HG03097 (cell line): Measurements from ENCODE around the gene NUMA1.

Experiments
- ATAC-seq: cut with Tn5 transposase; IDR thresholded peaks from one replicate; pipeline ENCODE4 v1.9.1; 2021; ENCODE audit not compliant: unreplicated experiment, low FRiP score

NUMA1 gene

DNA sequence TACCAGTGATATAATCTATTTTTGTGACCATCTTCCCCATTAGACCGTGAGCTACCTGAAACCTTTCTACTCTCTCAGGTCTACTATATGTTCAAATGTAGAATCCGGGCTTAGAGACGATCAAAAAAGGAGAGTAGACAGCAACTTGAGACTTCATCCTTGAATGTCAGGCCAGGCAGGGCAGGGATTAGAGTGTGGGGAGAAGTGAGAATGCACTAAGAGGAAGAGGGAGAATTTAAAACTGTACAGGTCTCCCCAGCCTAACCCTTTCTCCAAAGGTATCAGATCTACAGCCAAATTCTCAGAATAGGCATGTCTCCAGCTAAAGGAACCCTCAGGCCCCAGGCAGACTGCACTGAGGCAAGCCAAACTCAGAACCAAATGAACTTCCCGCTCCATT lies 21.8 kb upstream of the NUMA1 start:
- ATAC-seq: no peak

DNA sequence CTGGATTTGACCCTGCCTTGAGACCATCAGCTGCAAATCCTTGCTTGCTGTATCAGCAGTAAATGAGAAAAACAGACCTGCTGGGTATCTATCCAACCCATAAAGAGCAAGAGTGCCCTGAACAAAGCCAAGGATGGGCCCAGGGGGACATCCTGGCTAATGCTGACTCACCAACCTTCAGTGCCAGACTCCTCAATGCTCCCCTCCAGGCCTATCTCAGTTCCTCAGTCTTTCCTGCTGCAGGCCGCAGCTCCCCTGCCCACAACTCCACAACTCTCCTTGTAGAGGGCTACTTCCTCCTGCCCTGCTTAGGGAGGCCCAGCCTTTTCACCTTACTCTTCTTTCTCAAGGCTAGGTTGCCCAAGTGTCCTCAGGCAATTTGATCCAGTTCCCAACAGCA lies 20.1 kb upstream of the NUMA1 start:
- no peak for ATAC-seq

- no peak for ATAC-seq
These were observed 19.7 kb upstream of the NUMA1 start for GRCh38 chr11:72100009-72100408.

GRCh38 chr11:72098741-72099140 lies 18.4 kb upstream of the NUMA1 start:
- no peak for ATAC-seq

- ATAC-seq: no peak
These were observed 10.9 kb upstream of the NUMA1 start for GRCh38 chr11:72091292-72091691.

DNA sequence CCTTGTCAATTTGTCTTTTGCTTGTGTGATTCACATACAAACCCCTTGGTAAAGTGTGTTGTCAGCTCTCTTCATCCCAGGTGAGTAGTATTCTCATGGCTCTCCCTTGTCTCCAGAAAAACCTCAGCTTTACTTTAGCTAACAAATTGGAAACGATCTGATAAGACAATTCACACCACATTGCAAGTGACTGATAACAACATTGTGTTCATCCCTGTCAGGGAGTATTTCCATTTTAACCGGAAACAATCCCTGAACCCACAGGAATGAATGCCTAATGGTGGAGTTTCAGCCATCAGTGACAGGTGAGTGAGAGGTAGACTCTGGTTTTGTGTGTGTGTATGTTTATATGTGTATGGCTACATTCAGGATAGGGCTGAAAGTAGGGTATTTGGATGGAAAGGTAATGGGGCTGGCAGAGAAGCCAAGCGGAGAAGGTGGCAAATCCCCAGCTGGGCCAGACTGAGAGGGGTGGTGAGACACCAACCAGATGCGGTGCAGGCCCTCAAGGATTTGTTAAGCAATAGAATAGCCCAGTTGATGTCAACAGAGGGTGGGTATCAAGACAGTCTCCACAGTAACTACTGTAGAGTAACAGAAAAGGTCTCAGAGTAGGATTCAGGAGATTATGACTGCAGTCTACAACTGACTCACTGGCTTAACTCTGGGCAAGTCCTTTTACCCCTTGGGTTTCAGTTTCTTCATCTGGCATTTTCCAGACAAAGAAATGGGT lies 7.9 kb upstream of the NUMA1 start:
- ATAC-seq: no peak

GRCh38 chr11:72085621-72086351 lies 5.4 kb upstream of the NUMA1 start:
- no peak for ATAC-seq

DNA sequence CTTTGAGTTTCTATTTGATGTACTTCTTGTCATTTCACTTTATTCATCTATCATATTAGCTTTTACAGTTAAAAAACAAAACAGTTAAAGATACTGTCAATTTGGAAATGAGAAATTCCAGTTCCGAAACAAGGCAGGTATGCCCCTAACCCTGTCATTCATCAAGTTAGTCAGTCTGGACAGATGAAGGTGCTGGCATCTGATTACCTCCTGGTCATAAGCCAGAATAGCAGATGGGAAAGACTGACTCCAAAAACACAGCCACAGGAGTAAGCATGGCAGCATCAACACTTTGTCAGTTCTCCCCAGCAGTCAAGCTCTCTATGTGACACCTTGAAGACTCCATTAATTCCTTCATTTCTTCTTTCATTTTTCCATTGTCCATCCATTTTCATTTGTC lies 4.6 kb upstream of the NUMA1 start:
- no peak for ATAC-seq

GRCh38 chr11:72084076-72084475 lies 3.7 kb upstream of the NUMA1 start:
- ATAC-seq: no peak

DNA sequence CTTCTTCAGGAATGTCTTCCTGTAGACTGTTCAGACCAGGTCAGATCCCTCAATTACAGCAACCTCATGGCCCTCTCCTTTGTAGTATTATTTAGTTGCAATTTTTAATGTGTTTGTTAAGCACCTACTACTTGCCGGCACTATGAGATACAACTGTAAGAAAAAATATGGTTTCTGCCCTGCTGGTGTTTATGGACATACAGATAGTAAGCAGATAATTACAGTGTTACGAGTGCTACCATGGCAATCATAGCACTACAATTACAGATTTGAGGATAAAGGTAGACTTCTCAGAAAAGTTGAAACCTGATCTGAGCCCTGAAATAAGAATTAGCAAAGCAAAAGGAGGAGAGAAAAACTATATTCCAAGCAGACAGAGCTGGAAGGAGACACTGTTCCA lies 3.1 kb upstream of the NUMA1 start:
- ATAC-seq: no peak

DNA sequence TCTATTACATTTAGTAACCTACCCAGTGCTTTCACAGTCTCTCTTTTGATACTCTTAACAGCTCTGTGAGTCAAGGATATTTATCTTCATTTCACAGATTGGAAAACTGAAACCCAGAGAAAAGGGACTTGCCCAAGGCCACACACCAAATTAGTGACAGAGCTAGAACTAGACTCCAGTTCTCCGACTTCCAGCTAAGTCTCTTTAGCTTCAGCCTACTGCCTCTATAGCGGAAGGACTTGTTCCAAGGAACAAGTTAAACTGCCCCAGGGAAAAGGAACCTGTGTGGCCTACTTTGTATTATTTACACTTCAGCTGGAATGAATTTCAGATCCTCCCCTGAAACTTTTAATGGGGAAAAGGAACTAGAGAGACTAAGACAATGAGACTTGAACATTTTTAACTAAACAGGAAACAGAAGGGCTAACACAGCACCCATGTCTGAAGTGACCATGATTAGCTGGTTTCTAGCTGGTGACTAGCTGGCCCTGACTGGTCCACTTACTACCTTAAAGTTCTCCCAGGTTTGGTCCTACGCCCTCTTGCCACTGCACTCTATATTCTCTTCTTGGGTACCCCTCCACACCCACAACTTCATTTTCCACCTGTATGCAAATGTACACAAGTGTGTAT lies 1.6 kb upstream of the NUMA1 start:
- ATAC-seq: no peak

- no peak for ATAC-seq
These were observed 872 bp upstream of the NUMA1 start for GRCh38 chr11:72081184-72081644.

DNA sequence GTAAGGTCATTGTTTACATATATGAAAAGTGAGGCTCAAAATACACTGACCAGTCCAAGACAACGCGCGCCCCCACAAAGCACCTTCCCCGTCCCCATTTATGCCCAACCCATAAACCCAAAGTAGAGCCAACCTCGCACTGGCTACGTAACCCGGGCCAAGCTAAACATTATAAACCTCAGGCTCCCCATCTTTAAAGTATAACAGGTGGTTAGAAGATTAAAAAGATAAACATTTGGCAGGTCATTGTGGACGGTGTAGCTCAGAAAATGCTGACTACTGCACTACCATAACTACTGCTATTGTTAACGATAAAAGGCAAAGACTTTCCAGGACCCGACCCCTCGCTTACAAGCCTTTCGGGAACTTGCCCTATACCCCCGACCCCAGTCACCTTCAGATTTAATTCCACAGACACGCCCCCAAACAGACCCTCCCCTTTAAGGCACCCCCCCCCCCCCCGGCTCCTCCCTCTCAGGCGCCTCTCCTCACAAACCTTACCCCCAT lies 470 bp downstream of the NUMA1 start:
- no peak for ATAC-seq

- no peak for ATAC-seq
These were observed 1.9 kb downstream of the NUMA1 start for GRCh38 chr11:72078477-72078876.

GRCh38 chr11:72075756-72076155 lies 4.6 kb downstream of the NUMA1 start:
- no peak for ATAC-seq

GRCh38 chr11:72075109-72075508 lies 5.2 kb downstream of the NUMA1 start:
- no peak for ATAC-seq

GRCh38 chr11:72072348-72072747 lies 8.0 kb downstream of the NUMA1 start:
- ATAC-seq: no peak

- ATAC-seq: no peak
These were observed 9.9 kb downstream of the NUMA1 start for GRCh38 chr11:72070491-72070890.

- no peak for ATAC-seq
These were observed 10.5 kb downstream of the NUMA1 start for GRCh38 chr11:72069787-72070251.

GRCh38 chr11:72069200-72069599 lies 11.1 kb downstream of the NUMA1 start:
- no peak for ATAC-seq

GRCh38 chr11:72067676-72068075 lies 12.7 kb downstream of the NUMA1 start:
- ATAC-seq: no peak
